ENCODE results near the gene HOXD8. TPM values are rescaled to one million over a fixed set of nuclear protein-coding genes. Genes with fewer than 3 reads are reported as not detected.

Gene HOXD8
- total RNA-seq, result not detected in 3 replicates
- long read RNA-seq, result 0 reads

DNA sequence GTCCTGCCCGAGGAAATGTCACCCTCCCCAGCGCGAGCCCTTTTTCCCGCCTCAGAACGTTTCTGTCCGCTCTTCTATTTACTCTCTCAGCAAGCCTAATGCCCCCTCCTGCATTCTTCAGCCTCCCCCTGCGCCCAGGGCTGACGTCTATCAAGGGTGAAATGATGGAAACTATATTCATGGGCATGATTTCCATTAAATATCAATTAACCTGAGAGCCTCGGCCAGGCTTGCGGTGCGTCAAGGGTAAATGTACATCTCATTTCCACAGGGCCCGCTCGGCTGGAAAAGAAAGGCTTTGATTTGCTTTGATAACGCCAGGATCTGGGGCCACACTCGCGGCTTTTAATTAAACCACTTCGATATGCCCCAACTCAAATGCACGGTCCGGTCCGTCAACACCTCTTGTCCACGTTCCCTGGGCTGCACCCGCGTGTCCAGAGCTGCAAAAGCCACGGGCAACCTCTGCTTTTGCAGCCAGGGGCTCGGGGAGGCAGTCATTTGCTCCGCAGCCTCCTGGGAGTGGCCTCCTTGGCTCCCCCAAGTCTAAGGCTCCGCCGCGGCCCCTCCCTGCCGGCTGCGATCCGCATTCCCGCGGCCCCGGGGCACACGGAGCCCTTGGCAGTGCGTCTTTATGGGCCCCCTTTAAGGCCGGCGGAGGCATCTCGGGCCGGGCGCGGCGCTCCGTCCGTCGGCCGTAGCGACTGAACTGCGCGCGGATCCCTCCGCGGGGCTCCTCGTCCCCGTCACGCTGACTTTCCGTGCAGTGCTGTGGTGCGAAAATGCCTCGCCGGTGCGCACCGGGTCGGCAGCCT lies at the start of gene HOXD8:
Gene HOXD8 (plus strand): TSS at position 724 of the 815 bp plus-strand sequence. CDS start 662 bp downstream, outside the sequence.
- peaks cover 4% of the 10 kb centered on the region for H3K9me3 Mint-ChIP-seq (ENCODE audit: low read depth)
- H3K4me1 Mint-ChIP-seq (ENCODE audit: low read depth), result peaks cover 22% of the 10 kb centered on the region
- no peak within 1 kb of the TSS for H3K27ac Mint-ChIP-seq (ENCODE audit: unreplicated experiment)
- TF ChIP-seq CTCF (IDR thresholded peaks at IDR 0.05), result no peak
- H3K27me3 Mint-ChIP-seq (ENCODE audit: low read depth), result peaks cover 80% of the 10 kb centered on the region
- H3K36me3 Mint-ChIP-seq (ENCODE audit: low read depth), result peaks cover 3% of the 10 kb centered on the region
- no peak for DNase-seq (ENCODE audit: low spot score)
- peak within 1 kb of the TSS; percentile 51 for H3K4me3 Mint-ChIP-seq (ENCODE audit: unreplicated experiment)

- no peak for DNase-seq (ENCODE audit: low spot score)
- Mint-ChIP-seq H3K27ac (ENCODE audit: unreplicated experiment) (no peak overlapping the region), H3K27me3 (ENCODE audit: low read depth) (peaks cover 75% of the 10 kb centered on the region), H3K4me1 (ENCODE audit: low read depth) (peaks cover 27% of the 10 kb centered on the region), H3K4me3 (ENCODE audit: unreplicated experiment) (peak overlapping the region; percentile 55), H3K36me3 (ENCODE audit: low read depth) (peaks cover 8% of the 10 kb centered on the region), H3K9me3 (ENCODE audit: low read depth) (no peaks in the 10 kb centered on the region)
- peak; percentile 82 for TF ChIP-seq CTCF (IDR thresholded peaks at IDR 0.05)
These were observed 49.5 kb upstream of the HOXD8 start for GRCh38 chr2:176079831-176080539.

- H3K4me1 Mint-ChIP-seq (ENCODE audit: low read depth), result peaks cover 27% of the 10 kb centered on the region
- H3K27ac Mint-ChIP-seq (ENCODE audit: unreplicated experiment), result no peak overlapping the region
- H3K9me3 Mint-ChIP-seq (ENCODE audit: low read depth), result no peaks in the 10 kb centered on the region
- H3K4me3 Mint-ChIP-seq (ENCODE audit: unreplicated experiment), result peak overlapping the region; percentile 41
- peaks cover 6% of the 10 kb centered on the region for H3K36me3 Mint-ChIP-seq (ENCODE audit: low read depth)
- no peak for DNase-seq (ENCODE audit: low spot score)
- TF ChIP-seq CTCF (IDR thresholded peaks at IDR 0.05), result no peak
- peaks cover 73% of the 10 kb centered on the region for H3K27me3 Mint-ChIP-seq (ENCODE audit: low read depth)
These were observed 48.7 kb upstream of the HOXD8 start for GRCh38 chr2:176080540-176081375.

DNA sequence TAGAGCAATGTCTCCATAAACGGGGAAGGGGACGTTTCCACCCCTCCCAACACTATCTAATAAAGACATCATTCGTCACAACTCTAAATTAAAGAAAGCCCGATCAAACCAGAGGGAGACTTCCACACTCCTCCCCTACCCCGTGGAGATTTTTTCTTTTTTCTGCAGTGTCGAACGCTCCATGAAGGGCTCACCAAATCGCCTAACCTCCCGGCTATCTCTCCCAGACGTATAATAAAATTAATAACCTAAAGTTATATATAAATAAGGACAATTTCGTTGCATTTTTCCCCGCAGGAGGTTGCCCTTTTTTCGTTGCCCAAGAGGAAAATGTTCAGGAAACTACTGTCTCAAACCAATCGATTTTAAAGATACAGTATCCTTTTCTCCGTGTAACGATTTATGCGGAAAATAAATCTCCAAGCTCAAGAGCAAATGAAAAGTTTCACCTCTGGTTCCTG lies 48.1 kb upstream of the HOXD8 start:
- Mint-ChIP-seq H3K36me3 (ENCODE audit: low read depth) (peaks cover 6% of the 10 kb centered on the region), H3K27ac (ENCODE audit: unreplicated experiment) (no peak overlapping the region), H3K27me3 (ENCODE audit: low read depth) (peaks cover 72% of the 10 kb centered on the region), H3K4me3 (ENCODE audit: unreplicated experiment) (no peak overlapping the region), H3K4me1 (ENCODE audit: low read depth) (peaks cover 27% of the 10 kb centered on the region), H3K9me3 (ENCODE audit: low read depth) (no peaks in the 10 kb centered on the region)
- TF ChIP-seq CTCF (IDR thresholded peaks at IDR 0.05), result no peak
- no peak for DNase-seq (ENCODE audit: low spot score)
